ENCODE measurements around the gene GIPC3. TPM values are rescaled to one million over a fixed set of nuclear protein-coding genes. Genes with fewer than 3 reads are reported as not detected.
"Not testable (repeated sequence)": the region's sequence is repeated elsewhere in the genome, so short reads cannot be mapped to it uniquely, and the experiment has no call there.

GIPC3 gene
- total RNA-seq, 1 experiment from 2014 or later = not detected

GRCh38 chr19:3580156-3580934, 4.9 kb upstream of the GIPC3 start:
- H3K9me3 Mint-ChIP-seq (ENCODE audit: unreplicated experiment) = no peaks in the 10 kb centered on the region
- CTCF ChIA-PET = interaction anchor here (0.6 to 1.0 kb wide), 2 partner anchors 37 to 275 kb away, joined by 3 read pairs; no protein-coding TSS in a partner anchor
- no peaks in the 10 kb centered on the region for H3K27me3 Mint-ChIP-seq (ENCODE audit: insufficient read depth, unreplicated experiment)
- H3K4me3 Mint-ChIP-seq (ENCODE audit: unreplicated experiment) = no peak overlapping the region
- peak; percentile 81 for DNase-seq (ENCODE audit: unreplicated experiment)
- intact Hi-C loops (cut with micrococcal nuclease) = no loop called here
- no peak overlapping the region for H3K27ac Mint-ChIP-seq (ENCODE audit: low read depth, unreplicated experiment)
- no peak for TF ChIP-seq CTCF (IDR thresholded peaks at IDR 0.05; ENCODE audit: unreplicated experiment)
- no TSS peak for BruUV-seq (replicated peaks)
- H3K4me1 Mint-ChIP-seq (ENCODE audit: insufficient read depth, unreplicated experiment) = peaks cover 13% of the 10 kb centered on the region
- POLR2A ChIA-PET = interaction anchor here (0.7 to 0.8 kb wide), 2 partner anchors 11 to 670 kb away, joined by 3 read pairs; no protein-coding TSS in a partner anchor
- peaks cover 20% of the 10 kb centered on the region for H3K36me3 Mint-ChIP-seq (ENCODE audit: insufficient read depth, unreplicated experiment)

GRCh38 chr19:3581792-3582191, 3.5 kb upstream of the GIPC3 start:
- H3K4me1 Mint-ChIP-seq (ENCODE audit: insufficient read depth, unreplicated experiment) = peaks cover 12% of the 10 kb centered on the region
- BruUV-seq (replicated peaks); DNase-seq (ENCODE audit: unreplicated experiment); H3K4me3 Mint-ChIP-seq (ENCODE audit: unreplicated experiment); H3K27me3 Mint-ChIP-seq (ENCODE audit: insufficient read depth, unreplicated experiment); H3K27ac Mint-ChIP-seq (ENCODE audit: low read depth, unreplicated experiment); intact Hi-C loops (cut with micrococcal nuclease); H3K9me3 Mint-ChIP-seq (ENCODE audit: unreplicated experiment): not testable (repeated sequence)
- H3K36me3 Mint-ChIP-seq (ENCODE audit: insufficient read depth, unreplicated experiment) = peaks cover 14% of the 10 kb centered on the region
- CTCF ChIA-PET = interaction anchor here (1.2 kb wide), 1 partner anchor 10 kb away, joined by 4 read pairs; no protein-coding TSS in a partner anchor
- POLR2A ChIA-PET = interaction anchor here (0.6 kb wide), 1 partner anchor 9 kb away, joined by 3 read pairs; no protein-coding TSS in a partner anchor

- H3K27ac Mint-ChIP-seq (ENCODE audit: low read depth, unreplicated experiment); BruUV-seq (replicated peaks); H3K4me3 Mint-ChIP-seq (ENCODE audit: unreplicated experiment); CTCF ChIA-PET; DNase-seq (ENCODE audit: unreplicated experiment); H3K27me3 Mint-ChIP-seq (ENCODE audit: insufficient read depth, unreplicated experiment); intact Hi-C loops (cut with micrococcal nuclease); H3K36me3 Mint-ChIP-seq (ENCODE audit: insufficient read depth, unreplicated experiment); H3K9me3 Mint-ChIP-seq (ENCODE audit: unreplicated experiment): not testable (repeated sequence)
- H3K4me1 Mint-ChIP-seq (ENCODE audit: insufficient read depth, unreplicated experiment) = peaks cover 12% of the 10 kb centered on the region
- POLR2A ChIA-PET = interaction anchor here (0.6 to 1.4 kb wide), 3 partner anchors 9 to 63 kb away, joined by 3 to 7 read pairs (median 4); no protein-coding TSS in a partner anchor
Measured at GRCh38 chr19:3584036-3584802, 1.1 kb upstream of the GIPC3 start.

GRCh38 chr19:3586127-3586626, 899 bp downstream of the GIPC3 start:
- Mint-ChIP-seq H3K4me3 (ENCODE audit: unreplicated experiment) (no peak overlapping the region), H3K9me3 (ENCODE audit: unreplicated experiment) (no peaks in the 10 kb centered on the region), H3K27ac (ENCODE audit: low read depth, unreplicated experiment) (no peak overlapping the region), H3K36me3 (ENCODE audit: insufficient read depth, unreplicated experiment) (no peaks in the 10 kb centered on the region), H3K4me1 (ENCODE audit: insufficient read depth, unreplicated experiment) (no peaks in the 10 kb centered on the region), H3K27me3 (ENCODE audit: insufficient read depth, unreplicated experiment) (no peaks in the 10 kb centered on the region)
- BruUV-seq (replicated peaks) = no TSS peak
- intact Hi-C loops (cut with micrococcal nuclease) = no loop called here
- peak; percentile 44 for TF ChIP-seq CTCF (IDR thresholded peaks at IDR 0.05; ENCODE audit: unreplicated experiment)
- CTCF ChIA-PET = interaction anchor here (0.6 kb wide), 2 partner anchors 22 to 323 kb away, joined by 3 read pairs; no protein-coding TSS in a partner anchor
- no peak for DNase-seq (ENCODE audit: unreplicated experiment)
- POLR2A ChIA-PET = interaction anchor here (1.2 kb wide), 1 partner anchor 13 kb away, joined by 3 read pairs; no protein-coding TSS in a partner anchor

Measured in MCF 10A (cell line).